HCT116 (cell line): ENCODE measurements around the gene G3BP2. TPM values are rescaled to one million over a fixed set of nuclear protein-coding genes. Genes with fewer than 3 reads are reported as not detected.

ENCODE experiments used
- ATAC-seq: fragments of 200-7000 bp; cut with Tn5 transposase; 2 replicates; pipeline ENCODE4 v1.9.1; 2020; ENCODE audit warnings: mild to moderate bottlenecking, moderate library complexity
- BruUV-seq: library from RNA; stranded (reverse); fragments of 400-500 nt; replicated peaks from 2 replicates; lab custom pipeline; 2021; lab: Mats Ljungman, UMichigan
- CTCF ChIA-PET: fragments of 300-600 bp; sonication (Branson Sonifier 250); formaldehyde crosslinking; loops from one replicate; lab custom pipeline; 2021; ENCODE audit warnings: antibody characterized with exemption; lab: Charles Lee
- POLR2A ChIA-PET: fragments of 300-600, 350-600 bp; sonication (Branson Sonifier 250); formaldehyde crosslinking; loops from one replicate; lab custom pipeline; 2021; ENCODE audit warnings: antibody characterized with exemption; lab: Charles Lee
- RAD21 ChIA-PET, 2 experiments: fragments of 300-600 bp; sonication (Branson Sonifier 250); formaldehyde crosslinking; loops; one replicate each; lab custom pipeline; 2023; ENCODE audit warnings: low total read pairs in 2 of 2; ENCODE audit not compliant: uncharacterized antibody in 2 of 2, unreplicated experiment in 2 of 2, low non-redundant PET in 1 of 2; lab: Charles Lee
- DNase-seq: peaks from one replicate; pipeline ENCODE4 v3.0.0-alpha.2; 2010; ENCODE audit warnings: low read depth, low spot score
- H2AFZ ChIP-seq: fragments of 200-600 bp; shearing (Covaris generic), sonication (generic); 2 replicates; pipeline ENCODE4 v1.6.1; 2017; ENCODE audit warnings: low read depth, mixed run types, mixed read lengths, antibody characterized with exemption, low read length; ENCODE audit not compliant: poor library complexity, severe bottlenecking
- H3K27ac ChIP-seq: 2 replicates; pipeline ENCODE4 v1.5.1; 2012; ENCODE audit warnings: low read depth, low read length
- H3K27me3 ChIP-seq: fragments of 200-600 bp; sonication (generic); 2 replicates; pipeline ENCODE4 v1.6.1; 2016; ENCODE audit warnings: mixed run types, low read length, mixed read lengths; ENCODE audit not compliant: insufficient read depth
- H3K36me3 ChIP-seq, 2 experiments: fragments of 200-500 bp in 1 of 2; fragments of 200-600 bp in 1 of 2; sonication (Bioruptor generic) in 1 of 2; sonication (generic) in 1 of 2; 2 replicates each; pipeline versions ENCODE4 v1.5.1 to v1.6.1; 2014 to 2016; ENCODE audit warnings: low read length in 2 of 2, inconsistent platforms in 1 of 2, mixed read lengths in 1 of 2, mixed run types in 1 of 2; ENCODE audit not compliant: insufficient read depth in 2 of 2, control insufficient read depth in 1 of 2
- H3K4me1 ChIP-seq, 2 experiments: fragments of 200-600 bp in 1 of 2; sonication (generic) in 1 of 2; 2 replicates each; pipeline versions ENCODE4 v1.5.1 to v1.6.1; 2012 to 2017; ENCODE audit warnings: low read length in 2 of 2, inconsistent platforms in 1 of 2, mild to moderate bottlenecking in 1 of 2, mixed read lengths in 1 of 2, mixed run types in 1 of 2, moderate library complexity in 1 of 2; ENCODE audit not compliant: insufficient read depth in 2 of 2, control insufficient read depth in 1 of 2
- H3K4me2 ChIP-seq: fragments of 200-600 bp; sonication (generic); 2 replicates; pipeline ENCODE4 v1.6.1; 2017; ENCODE audit warnings: mixed run types, low read length, mixed read lengths
- H3K4me3 ChIP-seq, 2 experiments: fragments of 200-600 bp in 1 of 2; sonication (generic) in 1 of 2; replicated peaks in 1 of 2; 2 replicates each; pipeline ENCODE4 v1.5.1; 2011 to 2016; ENCODE audit warnings: low read length in 2 of 2, control low read depth in 1 of 2, low read depth in 1 of 2, mild to moderate bottlenecking in 1 of 2, mixed read lengths in 1 of 2, mixed run types in 1 of 2
- H3K79me2 ChIP-seq: fragments of 200-600 bp; sonication (generic); 2 replicates; pipeline ENCODE4 v1.6.1; 2017; ENCODE audit warnings: mild to moderate bottlenecking, mixed run types, low read length, moderate library complexity, mixed read lengths; ENCODE audit not compliant: insufficient read depth
- H3K9ac ChIP-seq: fragments of 200-600 bp; sonication (generic); 2 replicates; pipeline ENCODE4 v1.6.1; 2016; ENCODE audit warnings: low read length, mixed read lengths
- H3K9me2 ChIP-seq: fragments of 200-600 bp; sonication (generic), shearing (Covaris generic); 2 replicates; pipeline ENCODE4 v1.6.1; 2017; ENCODE audit warnings: mixed run types, mild to moderate bottlenecking, moderate library complexity; ENCODE audit not compliant: insufficient read depth
- H3K9me3 ChIP-seq, 2 experiments: fragments of 200-500 bp in 1 of 2; fragments of 200-600 bp in 1 of 2; sonication (Bioruptor generic) in 1 of 2; sonication (generic) in 1 of 2; 2 replicates each; pipeline ENCODE4 v1.6.1; 2014 to 2017; ENCODE audit warnings: low read length in 2 of 2, mixed read lengths in 2 of 2, inconsistent platforms in 1 of 2, low read depth in 1 of 2, mild to moderate bottlenecking in 1 of 2, mixed run types in 1 of 2, moderate library complexity in 1 of 2; ENCODE audit not compliant: control insufficient read depth in 1 of 2, insufficient read depth in 1 of 2
- H4K20me1 ChIP-seq: fragments of 200-600 bp; sonication (generic), shearing (Covaris generic); 2 replicates; pipeline ENCODE4 v1.6.1; 2017; ENCODE audit warnings: mixed run types, mild to moderate bottlenecking, moderate library complexity; ENCODE audit not compliant: insufficient read depth
- CEBPB ChIP-seq: IDR thresholded peaks from 2 replicates; pipeline ENCODE4 v1.6.1; 2012; ENCODE audit warnings: low read depth
- ELF1 ChIP-seq: IDR thresholded peaks from 2 replicates; pipeline ENCODE4 v1.6.1; 2012; ENCODE audit warnings: low read depth, borderline replicate concordance
- POLR2A ChIP-seq: IDR thresholded peaks from 2 replicates; pipeline ENCODE4 v1.7.0; 2011; ENCODE audit warnings: borderline replicate concordance; ENCODE audit not compliant: insufficient read depth, insufficient read length; ENCODE audit errors: extremely low read depth
- REST ChIP-seq: IDR thresholded peaks from 2 replicates; pipeline ENCODE4 v1.6.1; 2012; ENCODE audit warnings: low read depth
- SIN3A ChIP-seq: IDR thresholded peaks from 2 replicates; pipeline ENCODE4 v1.6.1; 2012; ENCODE audit warnings: low read depth
- SRF ChIP-seq: IDR thresholded peaks from 2 replicates; pipeline ENCODE4 v1.6.1; 2012; ENCODE audit warnings: low read depth
- TCF7L2 ChIP-seq: IDR thresholded peaks from 2 replicates; pipeline ENCODE4 v1.7.0; 2011; ENCODE audit warnings: borderline replicate concordance, inconsistent platforms; ENCODE audit not compliant: insufficient read depth, insufficient read length; ENCODE audit errors: extremely low read depth
- intact Hi-C: fragments of 100-400 bp; cut with micrococcal nuclease; formaldehyde crosslinking; loops from 2 replicates; pipeline ENCODE4 v1.10.0; 2022
- total RNA-seq: library from RNA; stranded (reverse); gene quantifications from one replicate; pipeline ENCODE4 v1.2.1, GENCODE V29; 2021; ENCODE audit not compliant: unreplicated experiment
- TF ChIP-seq, protein P1 (sequence below), 3 experiments: fragments of 200-600 bp in 1 of 3; sonication (generic) in 1 of 3; IDR thresholded peaks in 2 of 3; conservative IDR thresholded peaks in 1 of 3; 2 replicates each; pipeline ENCODE4 v1.5.1; 2012 to 2017; ENCODE audit warnings: low read depth in 2 of 3, low read length in 2 of 3, antibody characterized with exemption in 1 of 3, borderline replicate concordance in 1 of 3, control low read depth in 1 of 3, mild to moderate bottlenecking in 1 of 3, mixed read lengths in 1 of 3, mixed run types in 1 of 3, moderate library complexity in 1 of 3; ENCODE audit not compliant: insufficient read depth in 1 of 3

G3BP2 gene
- total RNA-seq, 1 experiment from 2014 or later: 153 TPM

DNA sequence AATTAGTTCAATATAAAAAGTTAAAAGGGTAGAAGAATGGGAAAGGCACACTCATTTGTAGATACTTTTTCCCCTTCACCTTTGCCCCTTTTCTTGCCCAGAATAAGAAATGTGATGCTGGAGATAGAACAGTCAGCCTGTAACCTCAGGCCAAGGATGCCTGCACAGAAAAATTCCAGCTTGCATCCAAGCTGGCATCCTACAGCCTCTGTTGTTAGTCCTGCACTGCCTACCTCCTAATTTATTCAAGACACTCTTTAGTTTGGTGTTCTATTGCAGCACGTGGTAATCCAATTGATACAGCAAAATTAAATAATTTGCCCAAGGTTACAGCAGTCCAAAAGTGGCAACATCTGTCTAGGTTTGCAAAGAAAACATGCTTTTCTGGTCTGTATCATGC, 41.5 kb upstream of the G3BP2 start:
- ChIA-PET CTCF (interaction anchor here (1.5 kb wide), 1 partner anchor 9 kb away, joined by 3 read pairs; the partner anchor contains the start of gene USO1), POLR2A (interaction anchor here (1.3 kb wide), 1 partner anchor 9 kb away, joined by 5 read pairs; the partner anchor contains the start of gene USO1)
- TF ChIP-seq CEBPB: no peak
- no peak for TF ChIP-seq REST
- TF ChIP-seq SIN3A: no peak
- no peak for TF ChIP-seq TCF7L2
- no peak for TF ChIP-seq SRF
- TF ChIP-seq ELF1: no peak
- TF ChIP-seq, protein P1, sequence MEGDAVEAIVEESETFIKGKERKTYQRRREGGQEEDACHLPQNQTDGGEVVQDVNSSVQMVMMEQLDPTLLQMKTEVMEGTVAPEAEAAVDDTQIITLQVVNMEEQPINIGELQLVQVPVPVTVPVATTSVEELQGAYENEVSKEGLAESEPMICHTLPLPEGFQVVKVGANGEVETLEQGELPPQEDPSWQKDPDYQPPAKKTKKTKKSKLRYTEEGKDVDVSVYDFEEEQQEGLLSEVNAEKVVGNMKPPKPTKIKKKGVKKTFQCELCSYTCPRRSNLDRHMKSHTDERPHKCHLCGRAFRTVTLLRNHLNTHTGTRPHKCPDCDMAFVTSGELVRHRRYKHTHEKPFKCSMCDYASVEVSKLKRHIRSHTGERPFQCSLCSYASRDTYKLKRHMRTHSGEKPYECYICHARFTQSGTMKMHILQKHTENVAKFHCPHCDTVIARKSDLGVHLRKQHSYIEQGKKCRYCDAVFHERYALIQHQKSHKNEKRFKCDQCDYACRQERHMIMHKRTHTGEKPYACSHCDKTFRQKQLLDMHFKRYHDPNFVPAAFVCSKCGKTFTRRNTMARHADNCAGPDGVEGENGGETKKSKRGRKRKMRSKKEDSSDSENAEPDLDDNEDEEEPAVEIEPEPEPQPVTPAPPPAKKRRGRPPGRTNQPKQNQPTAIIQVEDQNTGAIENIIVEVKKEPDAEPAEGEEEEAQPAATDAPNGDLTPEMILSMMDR (IDR thresholded peaks at IDR 0.05 in 2 of 3, conservative IDR thresholded peaks at IDR 0.05 in 1 of 3; ENCODE audit: borderline replicate concordance in 1 of 3, insufficient read depth in 1 of 3, low read depth in 2 of 3, low read length in 2 of 3): no peak
- no peak for TF ChIP-seq POLR2A

More for the DNA sequence above, 41.5 kb upstream of the G3BP2 start:
- Histone ChIP-seq H3K79me2 (no peaks in the 10 kb centered on the region; the same call in 1 of the 2 replicates), H4K20me1 (no peaks in the 10 kb centered on the region), H3K36me3 (0 out of 4 replicates have a peak, but pooled peaks cover 0 to 3% of the 10 kb centered on the region in 2 experiments), H3K4me1 (peaks cover 8 to 21% of the 10 kb centered on the region in 2 experiments; a peak in 3 of 4 replicates), H3K4me3 (no peak overlapping the region), H3K4me2 (no peak overlapping the region), H3K9me3 (no peaks in the 10 kb centered on the region), H3K9me2 (no peaks in the 10 kb centered on the region), H3K27ac (no peak overlapping the region), H3K27me3 (no peaks in the 10 kb centered on the region), H3K9ac (no peak overlapping the region), H2AFZ (no peak overlapping the region)
- intact Hi-C loops: no loop called here
- no TSS peak for BruUV-seq
- no peak for ATAC-seq
- no peak for DNase-seq
- RAD21 ChIA-PET: no interaction called here
